Medulla oblongata (tissue), 1 donor: ENCODE data around the gene RNMT.
"Not testable (repeated sequence)": the region's sequence is repeated elsewhere in the genome, so short reads cannot be mapped to it uniquely, and the experiment has no call there.

Experiments used
- DNase-seq: peaks from one replicate; pipeline ENCODE4 v3.0.0-alpha.2; 2015; ENCODE audit errors: extremely low spot score

Gene RNMT

DNA sequence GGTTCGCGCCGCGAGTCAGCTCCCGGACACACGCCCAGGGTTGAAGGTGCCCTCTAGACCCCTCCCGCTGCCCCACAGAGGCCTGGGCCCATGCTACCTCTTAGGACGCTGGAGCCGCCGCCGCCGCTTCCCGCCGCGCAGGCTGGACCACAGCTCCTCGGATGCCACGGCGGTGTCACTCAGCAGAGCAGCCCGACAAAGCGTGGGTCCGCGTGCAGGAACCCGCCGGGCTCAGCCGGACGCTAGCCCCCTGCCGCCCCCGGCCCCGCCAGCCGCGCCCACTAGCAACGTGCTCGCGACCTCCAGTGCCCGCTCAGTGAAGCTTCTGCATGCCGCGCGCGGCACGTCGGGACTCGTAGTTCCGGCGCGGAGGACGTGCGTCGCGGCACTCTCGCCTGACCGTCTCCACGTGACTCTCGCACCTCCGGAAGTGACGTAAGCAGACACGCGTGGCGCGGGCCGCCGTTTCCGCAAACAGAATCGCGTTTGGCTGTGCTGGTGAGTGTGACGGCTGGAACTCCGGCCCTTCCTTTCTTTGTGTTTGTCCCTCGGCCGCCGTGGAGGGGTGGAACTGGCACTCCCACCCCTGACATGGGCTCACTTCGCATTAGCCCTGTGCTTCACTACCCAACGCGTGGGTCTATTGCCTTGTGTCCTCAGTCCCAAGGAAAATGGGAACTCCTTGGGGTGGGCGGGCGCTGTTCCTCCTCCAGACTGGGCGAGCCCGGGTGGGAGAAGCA, at the start of gene RNMT, which contains the start of gene FAM210A:
TSS of gene RNMT (plus strand) at position 442 of the 740 bp plus-strand sequence. CDS start 4,845 bp downstream, outside the sequence.
TSS of gene FAM210A (minus strand) at position 327 of the 740 bp plus-strand sequence. CDS start 44,481 bp downstream, outside the sequence.
- DNase-seq: peak; percentile 98

DNA sequence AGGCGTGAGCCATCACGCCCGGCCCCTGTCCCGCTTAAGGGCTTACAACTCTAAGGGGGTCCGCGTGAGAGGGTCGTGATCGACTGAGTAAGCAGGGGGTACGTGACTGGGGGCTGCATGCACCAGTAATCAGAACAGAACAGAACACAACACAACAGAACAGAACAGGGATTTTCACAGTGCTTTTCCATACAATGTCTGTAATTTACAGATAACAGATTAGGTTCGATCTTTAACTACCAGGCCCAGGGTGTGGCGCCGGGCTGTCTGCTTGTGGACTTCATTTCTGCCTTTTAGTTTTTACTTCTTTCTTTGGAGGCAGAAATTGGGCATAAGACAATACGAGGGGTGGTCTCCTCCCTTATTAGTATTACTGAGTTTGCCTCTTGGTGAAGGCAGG, 49.1 kb upstream of the RNMT start:
- not testable (repeated sequence) for DNase-seq

DNA sequence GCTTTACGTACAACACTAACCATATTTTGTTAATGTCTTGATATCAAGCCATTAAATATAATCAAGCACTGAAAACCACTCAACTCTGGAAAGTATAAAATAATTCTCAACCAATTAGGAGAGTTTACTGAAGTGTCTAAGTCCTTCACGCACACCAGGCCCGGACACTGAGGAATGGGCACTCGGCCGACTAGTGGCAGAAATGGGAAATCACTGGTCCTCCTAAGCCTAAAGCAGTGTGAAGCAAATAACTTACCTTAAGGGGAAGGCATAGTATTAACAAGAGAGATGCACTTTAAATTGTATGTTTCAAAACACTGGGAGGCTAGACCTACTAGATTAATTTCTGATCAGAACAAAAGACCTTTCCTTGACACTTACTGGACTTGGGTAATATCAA, 45.9 kb upstream of the RNMT start:
- peak; percentile 65 for DNase-seq

DNA sequence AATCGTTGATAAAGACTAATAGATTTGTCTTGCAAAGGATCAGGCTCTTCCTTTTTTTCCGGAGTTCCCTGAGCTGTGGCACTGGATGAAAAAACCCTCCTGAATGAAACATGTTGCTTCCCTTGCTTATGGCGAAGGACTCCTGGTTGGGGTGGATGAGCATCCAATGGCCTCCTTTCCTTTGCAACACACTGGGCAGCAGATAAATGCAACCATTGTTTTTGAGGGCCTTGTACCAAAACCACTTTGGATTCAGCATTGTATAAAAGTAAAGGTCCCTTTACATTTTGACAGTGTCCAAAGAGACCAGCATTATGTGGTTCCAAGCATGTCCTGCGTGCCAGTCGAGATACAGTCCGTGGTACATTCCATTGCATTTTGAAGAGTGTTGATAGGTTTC, 44.8 kb upstream of the RNMT start:
- peak; percentile 44 for DNase-seq

DNA sequence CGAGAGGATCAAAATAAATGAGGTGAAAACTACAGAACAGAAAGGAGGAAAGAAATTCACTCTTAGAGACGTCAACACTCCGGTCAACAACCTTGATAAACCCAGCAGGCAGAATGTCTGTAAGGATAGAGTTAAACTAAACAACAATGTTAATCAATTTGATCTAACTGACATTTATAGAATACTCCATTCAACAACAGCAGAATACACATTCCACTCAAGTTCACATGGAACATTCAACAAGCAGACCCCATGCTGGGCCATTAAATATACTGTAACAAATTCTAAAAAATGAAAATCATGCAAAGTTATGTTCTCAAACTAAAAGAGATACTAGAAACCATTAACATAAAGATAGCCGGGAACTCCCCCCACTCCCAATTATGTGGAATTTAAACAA, 41.9 kb upstream of the RNMT start:
- DNase-seq: no peak

DNA sequence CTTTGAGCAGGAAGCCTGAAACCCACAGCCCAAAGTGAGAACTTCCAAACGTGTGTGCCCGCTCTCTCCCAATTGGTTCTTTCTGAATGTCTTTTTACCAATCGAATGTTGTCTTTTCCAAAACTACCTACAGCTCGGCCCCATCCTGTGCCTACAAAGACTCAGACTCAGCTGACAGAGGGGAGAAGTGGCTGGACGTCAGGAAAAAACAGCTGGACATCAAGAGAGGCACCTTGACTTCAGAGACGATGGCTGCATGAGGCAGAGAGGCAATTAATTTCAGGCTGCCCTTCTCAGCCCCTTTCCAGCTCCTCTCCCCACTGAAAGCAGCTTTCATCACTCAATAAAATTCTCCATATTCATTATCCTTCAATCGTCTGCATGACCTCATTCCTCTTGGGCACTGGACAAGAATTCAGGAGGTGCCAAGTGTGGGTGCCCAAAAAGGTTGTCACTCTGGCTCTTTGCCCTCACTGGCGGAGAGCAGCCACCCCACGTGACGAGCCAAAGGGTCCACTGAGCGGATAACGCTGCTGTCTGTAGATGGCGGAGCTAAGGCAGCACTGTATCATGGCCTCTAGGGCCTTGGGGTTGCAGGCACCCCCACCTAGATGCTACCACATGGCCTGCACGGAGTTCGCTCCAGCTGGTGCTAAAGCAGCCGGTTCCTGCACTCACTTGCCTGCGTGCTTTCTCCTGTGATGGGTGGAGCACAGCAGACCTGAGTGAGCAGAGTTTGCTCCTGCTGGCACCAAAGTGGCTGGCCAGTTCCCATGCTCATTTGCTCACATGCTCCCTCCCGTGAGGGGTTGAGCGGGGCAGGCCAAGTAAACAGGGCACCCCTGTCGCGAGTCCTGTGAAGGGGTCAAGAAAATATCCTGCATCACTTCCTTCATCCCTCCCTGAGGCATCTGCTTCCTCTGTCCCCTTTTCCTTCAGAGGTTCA, 38.0 kb upstream of the RNMT start:
- no peak for DNase-seq

DNA sequence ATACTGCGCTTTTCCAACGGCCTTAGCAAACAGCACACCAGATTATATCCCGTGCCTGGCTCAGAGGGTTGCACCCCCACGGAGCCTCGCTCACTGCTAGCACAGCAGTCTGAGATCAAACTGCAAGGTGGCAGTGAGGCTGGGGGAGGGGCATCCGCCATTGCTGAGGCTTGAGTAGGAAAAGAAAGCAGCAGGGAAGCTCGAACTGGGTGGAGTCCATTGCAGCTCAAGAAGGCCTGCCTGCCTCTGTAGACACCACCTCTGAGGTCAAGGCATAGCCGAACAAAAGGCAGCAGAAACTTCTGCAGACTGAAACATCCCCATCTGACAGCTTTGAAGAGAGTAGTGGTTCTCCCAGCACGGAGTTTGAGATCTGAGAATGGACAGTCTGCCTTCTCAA, 36.4 kb upstream of the RNMT start:
- not testable (repeated sequence) for DNase-seq

DNA sequence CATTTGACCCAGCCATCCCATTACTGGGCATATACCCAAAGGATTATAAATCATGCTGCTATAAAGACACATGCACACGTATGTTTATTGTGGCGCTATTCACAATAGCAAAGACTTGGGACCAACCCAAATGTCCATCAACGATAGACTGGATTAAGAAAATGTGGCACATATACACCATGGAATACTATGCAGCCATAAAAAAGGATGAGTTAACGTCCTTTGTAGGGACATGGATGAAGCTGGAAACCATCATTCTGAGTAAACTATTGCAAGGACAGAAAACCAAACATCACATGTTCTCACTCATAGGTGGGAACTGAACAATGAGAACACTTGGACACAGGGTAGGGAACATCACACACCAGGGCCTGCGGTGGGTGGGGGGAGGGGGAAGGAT, 31.1 kb upstream of the RNMT start:
- DNase-seq: not testable (repeated sequence)

DNA sequence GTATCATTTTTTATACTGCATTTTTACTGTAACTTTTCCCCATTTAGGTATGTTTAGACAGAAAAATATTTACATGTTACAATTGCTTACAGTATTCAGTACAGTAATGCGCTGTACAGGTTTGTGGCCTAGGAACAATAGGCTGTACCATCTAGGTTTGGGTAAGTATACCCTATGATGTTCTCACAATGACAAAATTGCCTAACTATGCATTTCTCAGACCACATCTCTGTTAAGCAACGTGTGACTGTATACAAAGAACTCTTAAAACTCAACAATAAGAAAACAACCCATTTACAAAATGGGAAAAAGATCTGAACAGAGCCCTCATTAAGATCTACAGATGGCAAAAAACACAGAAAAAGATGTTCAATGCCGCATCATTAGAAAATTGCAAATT, 29.5 kb upstream of the RNMT start:
- DNase-seq: no peak

DNA sequence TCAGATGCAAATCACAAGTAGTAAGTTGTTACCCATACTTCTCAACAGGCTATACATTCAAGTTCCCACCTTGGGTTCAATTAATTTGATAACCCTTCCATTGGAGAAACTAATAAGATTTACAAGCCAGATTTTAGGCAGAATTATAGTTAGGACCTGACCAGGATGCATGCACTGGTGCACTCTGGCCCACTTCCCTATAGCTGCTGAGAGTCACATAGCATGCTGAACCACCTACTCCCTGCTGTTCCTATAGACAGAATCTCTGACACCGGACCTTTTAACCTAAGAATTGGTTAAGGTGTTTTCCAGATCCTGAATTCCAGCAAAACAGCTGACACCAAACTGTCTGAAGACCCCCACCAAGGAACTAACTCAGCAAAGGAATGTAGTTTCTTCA, 26.3 kb upstream of the RNMT start:
- DNase-seq: no peak

DNA sequence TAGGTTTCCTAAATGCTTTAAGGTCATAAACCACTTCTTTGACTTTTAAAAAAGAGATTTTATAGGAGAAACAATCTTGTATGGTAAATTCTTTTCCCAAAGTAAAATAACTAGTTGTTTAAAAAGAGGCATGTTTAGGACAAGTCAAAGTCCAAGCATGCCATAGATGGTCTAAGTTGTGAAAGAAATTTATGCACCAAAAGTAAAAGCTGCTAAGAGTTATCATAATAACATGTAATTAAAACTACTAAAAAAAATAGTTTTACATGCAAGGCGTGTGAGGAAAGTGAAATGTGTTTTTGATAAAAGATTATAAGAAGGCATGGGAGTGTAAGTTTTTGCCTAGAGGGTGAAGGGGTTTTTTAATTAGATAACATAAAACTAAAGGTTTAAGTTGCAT, 22.6 kb upstream of the RNMT start:
- DNase-seq: no peak

DNA sequence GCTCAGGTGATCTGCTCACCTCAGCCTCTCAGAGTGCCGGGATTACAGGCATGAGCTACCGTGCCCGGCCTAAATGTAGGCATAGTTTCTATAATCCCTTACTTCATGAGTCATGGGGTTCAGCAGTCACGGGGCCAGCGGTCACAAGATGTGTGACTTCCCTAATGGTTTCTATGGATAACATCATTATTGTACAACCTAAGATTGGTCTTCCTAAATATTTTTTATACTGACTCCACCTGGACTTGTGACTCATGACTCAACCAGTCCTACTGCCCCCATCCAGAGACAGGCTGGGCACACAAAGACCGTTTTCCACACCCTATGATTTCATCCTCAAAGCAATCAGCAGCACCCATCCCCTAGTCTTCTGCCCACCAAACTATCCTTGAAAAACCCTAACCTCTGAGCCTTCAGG, 16.1 kb upstream of the RNMT start:
- DNase-seq: no peak

DNA sequence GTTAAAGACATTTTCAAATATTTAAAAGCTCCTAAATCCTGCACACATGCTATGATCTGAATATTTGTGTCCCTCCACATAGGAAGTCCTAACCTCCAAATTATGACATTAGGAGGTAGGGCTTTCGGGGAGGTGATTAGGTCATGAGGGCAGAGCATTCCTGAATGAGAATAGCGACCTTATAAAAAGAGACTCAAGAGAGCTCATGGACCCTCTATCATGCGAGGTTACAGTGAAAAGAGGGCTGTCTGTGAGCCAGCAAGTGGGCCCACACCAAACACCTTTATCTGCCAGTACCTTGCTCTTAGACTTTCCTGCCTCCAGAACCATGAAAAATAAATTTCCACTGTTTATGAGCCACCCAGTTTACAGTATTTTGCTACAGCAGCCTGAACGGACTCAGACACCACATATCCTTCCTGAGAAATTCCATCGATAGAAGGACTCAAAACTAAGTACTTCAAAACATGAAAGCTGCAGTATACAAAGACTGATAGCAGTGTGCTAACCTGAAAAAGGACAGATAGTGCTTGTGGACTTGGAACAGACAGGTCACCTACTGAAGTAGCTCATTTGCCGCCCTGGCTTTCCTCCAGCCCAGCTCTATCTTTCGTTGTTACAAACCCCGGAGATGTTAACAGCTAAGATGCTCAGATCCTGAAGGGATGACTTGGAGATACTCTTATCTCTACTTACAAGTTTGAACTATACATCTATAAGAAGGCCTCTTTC, 13.9 kb upstream of the RNMT start:
- no peak for DNase-seq

DNA sequence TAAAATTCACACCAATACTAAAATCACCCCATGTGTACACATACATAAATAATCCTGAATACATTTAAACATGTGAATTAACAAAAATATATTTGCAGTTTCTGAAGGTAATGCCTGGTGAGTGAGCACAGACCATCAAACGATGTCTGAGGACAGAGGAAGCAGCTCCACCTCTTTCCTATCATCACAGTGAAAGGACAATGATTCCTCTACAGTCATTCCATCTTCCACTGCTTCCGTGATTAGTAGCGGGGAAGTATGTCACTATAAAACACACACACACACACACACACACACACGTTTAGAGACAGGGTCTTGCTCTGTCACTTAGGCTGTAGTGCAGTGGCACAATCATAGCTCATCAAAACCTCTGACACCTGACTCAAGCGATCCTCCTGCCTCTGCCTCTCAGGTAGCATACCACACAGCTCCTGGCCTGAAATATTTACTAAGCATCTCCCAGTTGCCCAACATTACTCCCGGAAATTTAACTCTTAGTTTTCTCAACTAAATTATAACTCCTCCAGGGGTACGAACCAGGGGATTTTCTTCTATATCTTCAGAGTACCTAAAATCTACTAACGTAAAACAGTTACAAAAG, 12.9 kb upstream of the RNMT start:
- DNase-seq: no peak

DNA sequence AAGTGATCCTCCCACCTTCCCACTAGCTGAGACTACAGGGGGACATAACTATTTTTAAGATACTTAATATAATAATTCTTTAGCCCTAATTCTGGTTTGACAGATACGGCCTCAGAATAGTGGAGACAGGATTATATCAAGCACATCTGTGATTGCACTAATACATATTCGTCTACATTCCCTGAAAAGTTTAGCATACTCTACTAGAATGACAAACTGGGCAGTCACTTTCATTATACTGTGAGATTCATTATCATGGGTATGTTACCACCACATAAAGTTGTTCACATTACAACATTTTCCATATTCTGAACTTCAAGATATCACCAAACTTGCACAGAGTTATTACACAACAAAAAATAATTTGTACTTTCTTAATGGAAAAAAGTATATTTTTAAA, 11.1 kb upstream of the RNMT start:
- no peak for DNase-seq

DNA sequence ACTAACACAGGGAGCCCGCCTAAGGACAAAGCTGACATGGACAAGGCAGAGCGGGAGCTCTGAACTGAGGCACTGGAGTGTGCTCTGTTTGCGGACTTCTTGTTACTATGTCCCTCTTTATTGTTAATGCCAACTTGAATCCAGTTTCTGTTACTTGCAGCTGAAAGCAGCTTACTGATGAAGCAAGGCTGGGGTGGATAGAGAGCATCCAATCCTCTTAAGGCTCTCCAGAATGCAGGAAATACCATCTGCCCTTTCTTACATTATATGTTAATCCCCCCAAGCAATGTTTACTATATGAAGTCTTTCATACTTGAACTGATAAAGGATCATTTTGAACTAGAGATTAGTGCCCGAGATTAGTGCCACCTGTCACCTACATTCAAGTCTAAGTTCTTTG, 9.6 kb upstream of the RNMT start:
- no peak for DNase-seq

DNA sequence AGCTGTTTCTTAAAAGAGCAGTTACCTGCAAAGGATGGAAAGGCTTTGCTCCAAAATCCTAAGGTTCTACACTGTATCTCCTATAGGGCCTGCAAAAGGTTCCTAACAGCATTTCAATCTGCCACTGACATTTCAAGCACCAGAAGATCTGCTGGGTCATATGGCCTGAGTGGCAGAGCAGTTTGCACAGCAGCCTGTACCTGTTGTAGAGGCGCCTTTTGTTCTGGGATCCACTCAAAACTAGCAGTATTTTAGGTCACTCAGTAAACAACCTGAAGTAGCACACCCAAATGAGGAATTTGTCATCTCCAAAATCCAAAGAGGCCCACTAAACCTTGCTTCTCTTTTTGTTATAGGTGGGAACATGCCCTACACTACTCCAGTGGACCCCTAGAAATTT, 6.3 kb upstream of the RNMT start:
- no peak for DNase-seq

DNA sequence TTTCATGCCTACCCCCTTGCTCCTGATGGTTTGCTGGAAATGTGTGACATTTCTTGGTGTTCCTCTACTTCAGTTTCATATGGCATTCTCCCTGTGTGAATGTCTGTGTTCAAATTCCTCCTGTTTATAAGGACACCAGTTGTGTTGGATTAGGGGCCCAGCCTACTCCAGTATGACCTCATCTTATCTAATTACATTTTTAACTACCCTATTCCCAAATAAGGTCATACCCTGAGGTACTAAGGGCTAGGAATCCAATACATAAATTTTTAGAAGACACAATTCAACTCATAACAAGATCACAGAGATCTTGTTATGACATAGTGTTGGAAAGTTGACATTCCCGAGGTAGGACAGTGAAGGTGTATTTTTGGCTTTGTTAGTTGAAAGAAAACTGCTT, 5.6 kb upstream of the RNMT start:
- DNase-seq: no peak

DNA sequence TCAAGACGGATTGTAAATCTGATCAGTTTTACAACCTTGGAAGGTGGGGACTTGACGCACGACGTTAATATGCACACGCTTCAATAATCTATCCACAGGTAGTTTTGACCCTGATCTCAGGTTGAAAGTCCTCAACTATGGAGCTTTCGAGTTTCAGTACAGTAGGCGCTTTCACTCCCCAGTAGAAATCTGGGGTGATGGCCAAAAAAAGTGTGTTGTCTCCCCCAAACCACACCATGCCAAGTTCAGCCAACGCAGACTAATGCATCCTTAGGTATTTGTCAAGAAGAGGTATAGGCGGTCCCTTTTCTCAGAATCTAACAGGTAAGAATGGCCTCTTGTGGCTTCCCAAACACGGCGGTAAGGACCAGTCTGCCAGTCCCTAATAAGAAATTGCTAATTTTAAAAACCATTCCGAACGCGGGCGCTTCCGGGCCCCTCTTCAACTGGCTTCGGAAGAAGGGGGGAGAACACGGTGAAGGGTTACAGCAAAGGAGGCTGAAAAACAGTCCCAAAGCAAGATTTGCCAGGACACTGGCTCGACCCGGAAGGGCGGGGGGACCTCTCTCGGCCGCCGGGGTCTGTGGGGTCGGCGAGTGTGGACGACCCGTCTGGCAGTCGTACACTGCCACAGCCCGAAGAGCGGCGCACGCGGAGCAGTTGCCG, 774 bp upstream of the RNMT start:
- DNase-seq: peak; percentile 25

DNA sequence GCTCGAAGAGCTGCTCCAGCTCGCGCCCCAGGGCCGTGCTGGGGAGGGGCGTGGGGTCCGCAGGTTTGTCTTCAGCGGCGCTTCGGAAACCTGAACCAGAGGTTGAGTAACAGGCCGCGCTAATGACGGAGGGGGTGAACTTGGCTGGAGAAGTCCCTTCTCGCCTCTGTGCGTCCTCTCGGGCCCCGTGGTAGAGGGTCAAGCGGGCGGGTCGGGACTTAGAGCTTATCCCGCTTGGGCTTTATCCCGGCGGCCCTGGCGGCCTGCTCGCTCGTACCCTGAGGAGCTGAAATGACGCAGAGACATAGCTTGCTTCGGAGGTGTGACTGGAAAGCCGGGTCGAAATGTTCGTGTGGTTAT, 479 bp downstream of the RNMT start:
- DNase-seq: peak; percentile 41

DNA sequence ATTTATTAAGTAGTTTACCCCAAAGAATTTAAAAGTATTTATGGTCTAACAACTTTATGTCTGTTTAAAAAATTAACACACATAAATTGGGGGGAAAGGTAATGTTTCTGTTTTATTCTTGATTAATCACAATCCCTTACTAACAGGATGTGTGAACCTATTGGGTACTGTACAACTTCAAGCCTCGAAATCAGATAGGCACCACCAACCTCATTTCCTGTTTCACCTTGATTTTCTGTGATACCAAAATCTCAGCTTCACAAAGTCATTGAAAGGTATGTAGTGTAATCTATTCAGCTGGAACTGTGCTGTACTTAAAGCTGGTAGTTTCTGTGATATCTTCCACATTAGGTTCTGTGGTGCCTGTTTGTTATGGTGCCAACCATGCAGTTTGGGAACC, 4.0 kb downstream of the RNMT start:
- no peak for DNase-seq
